Muscle layer of colon (tissue), 2 donors: Measurements from ENCODE around the gene CNOT10.

Experiments
- H3K27ac ChIP-seq: one replicate; pipeline ENCODE4 v1.7.0; 2013; ENCODE audit warnings: low read depth, mild to moderate bottlenecking, low read length, moderate library complexity
- H3K27me3 ChIP-seq, 2 donors: one replicate each; pipeline ENCODE4 v1.7.0; 2013; ENCODE audit warnings: low read length in 2 of 2, mild to moderate bottlenecking in 2 of 2; ENCODE audit not compliant: insufficient read depth in 2 of 2, control insufficient read depth in 1 of 2
- H3K36me3 ChIP-seq: one replicate; pipeline ENCODE4 v1.7.0; 2013; ENCODE audit warnings: mild to moderate bottlenecking, low read length; ENCODE audit not compliant: insufficient read depth
- H3K4me1 ChIP-seq: one replicate; pipeline ENCODE4 v1.7.0; 2013; ENCODE audit warnings: mild to moderate bottlenecking, low read length; ENCODE audit not compliant: insufficient read depth
- H3K4me3 ChIP-seq, 2 donors: one replicate each; pipeline ENCODE4 v1.7.0; 2013; ENCODE audit warnings: low read length in 2 of 2, low read depth in 1 of 2, mild to moderate bottlenecking in 1 of 2, moderate library complexity in 1 of 2
- H3K9ac ChIP-seq: one replicate; pipeline ENCODE4 v1.7.0; 2013; ENCODE audit warnings: low read length
- H3K9me3 ChIP-seq: one replicate; pipeline ENCODE4 v1.7.0; 2013; ENCODE audit warnings: mild to moderate bottlenecking, low read length
- donor health status: abdominal sarcoma.
- donor health status: Adenocarcinoma of cecum.

Gene CNOT10

DNA sequence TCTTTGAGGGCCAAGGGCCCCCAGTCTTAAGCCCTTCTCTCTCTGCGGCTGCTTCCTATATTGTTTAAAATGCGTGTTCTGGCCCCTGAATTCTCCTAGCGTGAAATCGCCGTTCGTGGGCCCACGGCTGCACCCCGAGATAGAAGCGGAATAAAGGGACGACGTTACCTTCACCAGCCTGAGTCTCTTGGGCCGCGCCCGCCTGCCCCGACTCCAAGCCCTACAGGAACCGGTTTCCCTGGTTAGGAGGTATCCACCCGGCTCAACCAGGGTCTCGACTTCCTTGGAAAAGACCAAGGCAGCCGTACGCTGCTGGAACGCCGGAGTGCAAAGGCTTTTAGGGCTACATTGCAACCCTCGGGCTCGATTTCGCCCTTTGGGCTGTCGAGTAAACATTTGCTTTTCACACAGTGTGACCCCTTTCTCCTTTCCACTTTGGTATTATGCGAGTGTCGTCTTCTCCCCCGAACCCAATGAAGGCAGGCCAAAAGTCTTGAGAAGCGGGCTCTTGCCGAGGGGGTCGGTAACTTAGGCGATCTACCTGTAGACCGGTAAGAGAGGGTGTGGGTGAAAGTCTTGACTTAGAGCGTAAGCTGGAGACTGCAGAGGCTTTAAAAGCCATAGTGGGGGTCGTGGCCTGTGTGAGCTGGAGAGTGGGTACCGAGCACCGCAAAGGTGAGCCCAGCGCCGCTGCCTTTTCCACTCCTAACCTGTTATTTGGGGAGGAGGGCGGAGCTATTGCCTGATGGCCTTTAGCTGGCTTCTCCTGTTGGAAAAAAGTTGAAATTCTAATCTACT lies 134.8 kb downstream of the CNOT10 start:
- Histone ChIP-seq H3K9me3 (no peaks in the 10 kb centered on the region), H3K4me1 (peaks cover 6% of the 10 kb centered on the region), H3K36me3 (no peaks in the 10 kb centered on the region), H3K9ac (no peak overlapping the region), H3K4me3 (no peak overlapping the region), H3K27ac (no peak overlapping the region), H3K27me3 (peaks cover 38 to 53% of the 10 kb centered on the region in 2 donors)

DNA sequence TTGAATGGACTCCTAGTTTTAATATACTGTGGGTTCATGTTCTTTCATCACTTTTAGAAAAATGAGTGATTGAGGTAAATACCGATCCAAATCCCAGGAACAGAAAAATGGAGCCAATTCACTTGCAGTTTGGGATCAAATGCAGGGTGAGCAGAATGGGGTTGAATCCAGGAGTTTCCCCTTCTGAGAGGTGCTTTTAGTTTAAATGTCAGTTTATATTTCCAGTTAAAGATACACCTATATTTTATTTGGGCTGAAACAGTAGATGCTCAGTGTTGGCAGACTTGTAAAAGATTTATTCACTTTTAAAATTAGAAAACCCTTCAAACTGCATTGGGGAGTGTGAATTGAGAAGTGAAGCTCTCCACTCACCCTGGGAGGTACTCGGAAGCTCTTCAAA lies 135.4 kb downstream of the CNOT10 start:
- H3K4me1 ChIP-seq: peaks cover 6% of the 10 kb centered on the region
- no peak overlapping the region for H3K27ac ChIP-seq
- H3K36me3 ChIP-seq: no peaks in the 10 kb centered on the region
- H3K27me3 ChIP-seq: peaks cover 38 to 53% of the 10 kb centered on the region in 2 donors
- H3K9ac ChIP-seq: no peak overlapping the region
- no peaks in the 10 kb centered on the region for H3K9me3 ChIP-seq
- no peak overlapping the region for H3K4me3 ChIP-seq

DNA sequence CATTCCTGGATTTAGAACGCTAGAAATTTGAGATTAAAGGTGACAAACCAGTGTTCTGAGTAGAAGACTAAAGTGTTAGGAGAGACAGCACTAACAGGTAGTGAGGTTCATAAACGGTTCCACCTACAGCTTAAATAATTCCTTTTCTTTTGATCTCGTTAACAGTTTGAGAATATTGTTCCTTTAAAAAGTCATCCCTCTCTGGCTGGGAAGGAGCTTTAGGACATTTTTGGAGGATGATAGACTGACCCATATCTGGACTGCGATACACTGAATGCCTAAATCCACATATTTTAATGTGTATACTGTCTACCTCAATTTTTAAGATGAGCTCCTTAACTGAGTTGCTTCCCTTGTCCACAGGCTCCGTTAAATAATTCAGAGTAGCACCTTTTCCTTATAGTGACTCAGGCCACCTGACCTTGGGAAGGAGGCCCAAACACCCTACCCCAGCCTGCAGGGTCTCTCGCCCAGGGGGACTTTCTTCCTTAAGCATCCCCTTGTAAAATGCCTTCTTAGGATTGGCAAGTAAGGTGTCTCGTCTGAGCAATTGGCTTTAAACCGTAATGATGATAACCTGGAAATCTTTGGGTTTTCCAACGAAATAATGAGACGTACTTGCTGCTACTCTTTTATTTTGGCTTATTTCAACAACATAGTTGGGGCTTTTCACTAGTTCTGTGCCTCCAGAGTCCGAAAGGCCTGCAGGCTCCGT lies 136.1 kb downstream of the CNOT10 start:
- H3K4me3 ChIP-seq: no peak overlapping the region
- H3K27ac ChIP-seq: no peak overlapping the region
- no peaks in the 10 kb centered on the region for H3K36me3 ChIP-seq
- no peaks in the 10 kb centered on the region for H3K9me3 ChIP-seq
- no peak overlapping the region for H3K9ac ChIP-seq
- peaks cover 38 to 53% of the 10 kb centered on the region in 2 donors for H3K27me3 ChIP-seq
- peaks cover 6% of the 10 kb centered on the region for H3K4me1 ChIP-seq

DNA sequence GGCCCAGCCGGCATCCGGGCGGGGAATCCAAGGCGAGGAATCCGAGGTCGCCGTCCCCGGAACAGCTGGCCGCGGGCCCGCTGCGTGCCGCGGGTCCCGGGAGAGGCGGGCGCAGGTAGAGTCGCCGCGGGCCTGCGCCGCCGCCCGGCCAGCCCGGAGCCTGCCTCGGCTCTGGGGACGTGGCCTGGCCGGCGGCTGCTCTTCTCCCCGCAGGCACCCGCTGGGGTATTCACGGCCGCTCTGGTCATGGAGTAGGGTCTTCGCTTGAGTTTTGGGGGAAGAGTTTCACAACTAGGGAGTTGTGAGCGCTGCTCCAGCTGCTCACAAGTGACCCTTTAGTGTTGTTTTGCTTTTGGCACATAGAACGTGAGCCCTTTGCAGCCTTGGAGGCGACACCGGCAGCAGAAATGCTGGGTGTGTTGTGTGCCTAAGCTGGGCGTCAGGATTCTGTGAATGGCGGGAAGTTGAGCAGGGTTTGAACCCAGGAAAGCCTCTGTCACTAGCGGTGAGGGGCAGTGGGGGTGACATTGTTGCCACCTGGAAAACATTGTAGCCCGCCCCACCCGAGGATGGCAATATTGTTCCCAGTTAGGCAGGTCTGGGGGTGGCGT lies 136.8 kb downstream of the CNOT10 start:
- H3K27ac ChIP-seq: no peak overlapping the region
- peaks cover 6% of the 10 kb centered on the region for H3K4me1 ChIP-seq
- no peak overlapping the region for H3K4me3 ChIP-seq
- peaks cover 38 to 50% of the 10 kb centered on the region in 2 donors for H3K27me3 ChIP-seq
- H3K9ac ChIP-seq: no peak overlapping the region
- H3K9me3 ChIP-seq: no peaks in the 10 kb centered on the region
- no peaks in the 10 kb centered on the region for H3K36me3 ChIP-seq

DNA sequence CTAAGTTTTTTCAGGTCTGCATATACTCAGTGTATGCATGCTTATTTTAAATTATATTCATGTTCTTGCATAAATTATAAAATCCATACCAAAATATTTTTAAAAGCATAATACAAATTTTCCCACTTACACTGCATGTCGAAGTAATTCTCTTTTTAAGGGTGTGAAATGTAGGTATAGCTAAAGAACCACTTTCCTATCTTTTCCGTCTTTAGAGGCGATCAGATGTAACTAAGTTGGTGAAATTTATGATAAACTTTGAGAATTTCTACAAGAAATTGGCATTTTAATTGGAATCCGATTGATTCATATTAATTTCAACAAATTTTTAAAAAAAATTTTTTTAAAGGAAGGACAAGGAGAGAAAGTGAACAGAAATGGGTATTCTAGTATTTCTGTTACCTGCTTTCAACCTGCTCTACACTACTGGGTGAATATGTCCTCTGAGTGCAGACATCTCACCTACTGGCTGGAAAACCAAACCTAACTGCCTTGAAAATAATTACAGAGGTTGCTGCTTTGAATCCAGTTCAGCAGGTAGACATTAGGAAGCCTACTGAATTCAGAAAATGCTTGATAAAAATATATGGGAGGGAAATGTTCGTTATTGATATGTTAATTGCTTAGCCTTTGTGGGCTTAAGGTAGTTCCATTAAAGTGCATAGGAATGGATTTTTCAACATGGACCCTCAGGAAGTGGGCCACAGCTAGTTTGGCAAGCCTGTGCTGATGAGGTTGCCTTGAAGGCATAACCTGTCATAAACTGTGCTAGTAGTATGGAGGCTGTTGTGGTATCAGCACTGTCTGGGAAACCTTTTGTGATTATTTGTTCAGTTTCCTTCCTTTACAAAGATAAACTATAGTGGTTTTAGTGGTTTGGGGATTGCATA lies 137.9 kb downstream of the CNOT10 start:
- Histone ChIP-seq H3K4me1 (no peaks in the 10 kb centered on the region), H3K27ac (no peak overlapping the region), H3K9me3 (no peaks in the 10 kb centered on the region), H3K36me3 (no peaks in the 10 kb centered on the region), H3K9ac (no peak overlapping the region), H3K4me3 (no peak overlapping the region), H3K27me3 (peaks cover 38 to 39% of the 10 kb centered on the region in 2 donors)
